OCI-LY1 (cell line): ENCODE measurements around the gene PDZRN3.

Experiments
- H2AFZ ChIP-seq: fragments of 200-600 bp; sonication (generic), shearing (Covaris generic); 2 replicates; pipeline ENCODE4 v1.6.0; 2014; ENCODE audit warnings: antibody characterized with exemption, mild to moderate bottlenecking, low read length
- H3F3A ChIP-seq: fragments of 200-600 bp; sonication (generic), shearing (Covaris generic); 2 replicates; pipeline ENCODE4 v1.6.0; 2014; ENCODE audit warnings: mild to moderate bottlenecking, antibody characterized with exemption, low read length, moderate library complexity; ENCODE audit not compliant: insufficient read depth
- H3K27ac ChIP-seq: fragments of 200-600 bp; sonication (generic); 2 replicates; pipeline ENCODE4 v1.5.1; 2014; ENCODE audit warnings: low read length, mixed run types, mild to moderate bottlenecking, low read depth; ENCODE audit not compliant: poor library complexity, severe bottlenecking
- H3K27me3 ChIP-seq: fragments of 200-600 bp; sonication (generic); 2 replicates; pipeline ENCODE4 v1.6.0; 2014; ENCODE audit warnings: antibody characterized with exemption, mild to moderate bottlenecking, low read length, moderate library complexity; ENCODE audit not compliant: insufficient read depth
- H3K36me3 ChIP-seq: fragments of 200-600 bp; sonication (generic); 2 replicates; pipeline ENCODE4 v1.6.1; 2014; ENCODE audit warnings: mild to moderate bottlenecking, antibody characterized with exemption, low read length, moderate library complexity, mixed read lengths; ENCODE audit not compliant: insufficient read depth
- H3K4me1 ChIP-seq: fragments of 200-600 bp; sonication (generic); 2 replicates; pipeline ENCODE4 v1.5.1; 2014; ENCODE audit warnings: mild to moderate bottlenecking, low read length, moderate library complexity; ENCODE audit not compliant: insufficient read depth, severe bottlenecking
- H3K4me2 ChIP-seq: fragments of 200-600 bp; sonication (generic), shearing (Covaris generic); 2 replicates; pipeline ENCODE4 v1.6.1; 2014; ENCODE audit warnings: low read length
- H3K4me3 ChIP-seq: fragments of 200-600 bp; sonication (generic); 2 replicates; pipeline ENCODE4 v1.5.1; 2014; ENCODE audit warnings: low read length, low read depth, mild to moderate bottlenecking, mixed read lengths; ENCODE audit not compliant: poor library complexity, severe bottlenecking
- H3K79me2 ChIP-seq: fragments of 200-600 bp; shearing (Covaris generic); 2 replicates; pipeline ENCODE4 v1.6.1; 2016; ENCODE audit warnings: mixed run types, low read length, mixed read lengths; ENCODE audit not compliant: insufficient read depth
- H3K9ac ChIP-seq: fragments of 200-600 bp; sonication (generic), shearing (Covaris generic); 2 replicates; pipeline ENCODE4 v1.6.1; 2014; ENCODE audit warnings: mild to moderate bottlenecking, low read length, mixed read lengths
- H3K9me2 ChIP-seq: fragments of 200-600 bp; sonication (generic), shearing (Covaris generic); 2 replicates; pipeline ENCODE4 v1.6.1; 2014; ENCODE audit warnings: low read depth, mild to moderate bottlenecking, low read length, mixed read lengths
- H3K9me3 ChIP-seq: fragments of 200-600 bp; shearing (Covaris generic); 2 replicates; pipeline ENCODE4 v1.6.1; 2014; ENCODE audit warnings: low read length, mixed read lengths
- H4K20me1 ChIP-seq: fragments of 200-600 bp; sonication (generic), shearing (Covaris generic); 2 replicates; pipeline ENCODE4 v1.6.0; 2016; ENCODE audit warnings: mild to moderate bottlenecking, low read length; ENCODE audit not compliant: insufficient read depth
- EZH2 ChIP-seq: fragments of 200-600 bp; sonication (generic), shearing (Covaris generic); IDR thresholded peaks from 2 replicates; pipeline ENCODE4 v1.8.0; 2017; ENCODE audit warnings: borderline replicate concordance, mixed run types, mild to moderate bottlenecking, antibody characterized with exemption, low read length, moderate library complexity, mixed read lengths
- TF ChIP-seq, protein P1 (sequence below): fragments of 200-600 bp; sonication (generic), shearing (Covaris generic); IDR thresholded peaks from 2 replicates; pipeline ENCODE4 v1.5.1; 2017; ENCODE audit warnings: mild to moderate bottlenecking, antibody characterized with exemption, low read length, moderate library complexity, mixed read lengths

PDZRN3 gene

DNA sequence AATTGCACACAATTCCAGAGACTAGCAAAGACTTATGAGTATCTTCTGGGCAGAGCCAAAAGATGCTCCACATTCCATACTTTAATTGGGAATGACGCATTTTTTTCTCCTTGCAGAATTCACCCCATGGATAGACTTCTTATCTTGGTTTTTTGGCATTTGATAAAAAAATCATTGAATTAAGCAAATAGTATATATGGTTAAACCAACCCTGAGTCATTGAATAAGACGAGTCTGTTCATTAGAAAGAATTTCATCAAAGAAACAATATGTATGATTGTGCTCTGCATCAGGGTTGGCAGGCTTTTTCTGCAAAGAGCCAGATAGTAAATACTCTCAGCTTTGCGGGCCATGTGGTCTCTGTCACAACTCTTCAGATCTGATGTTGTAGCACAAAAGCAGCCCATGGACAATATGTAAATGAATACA lies 9.2 kb upstream of the PDZRN3 start:
- Histone ChIP-seq H3K9ac (no peak overlapping the region), H3K4me2 (no peak overlapping the region), H3K27me3 (no peaks in the 10 kb centered on the region; the same call in 1 of the 2 replicates), H3K27ac (no peak overlapping the region), H4K20me1 (no peaks in the 10 kb centered on the region), H3K4me1 (no peaks in the 10 kb centered on the region), H2AFZ (no peak overlapping the region), H3K79me2 (no peaks in the 10 kb centered on the region), H3K9me2 (no peaks in the 10 kb centered on the region), H3K9me3 (no peaks in the 10 kb centered on the region), H3K4me3 (no peak overlapping the region), H3F3A (no peaks in the 10 kb centered on the region), H3K36me3 (no peaks in the 10 kb centered on the region)
- TF ChIP-seq EZH2, result no peak
- TF ChIP-seq, protein P1, sequence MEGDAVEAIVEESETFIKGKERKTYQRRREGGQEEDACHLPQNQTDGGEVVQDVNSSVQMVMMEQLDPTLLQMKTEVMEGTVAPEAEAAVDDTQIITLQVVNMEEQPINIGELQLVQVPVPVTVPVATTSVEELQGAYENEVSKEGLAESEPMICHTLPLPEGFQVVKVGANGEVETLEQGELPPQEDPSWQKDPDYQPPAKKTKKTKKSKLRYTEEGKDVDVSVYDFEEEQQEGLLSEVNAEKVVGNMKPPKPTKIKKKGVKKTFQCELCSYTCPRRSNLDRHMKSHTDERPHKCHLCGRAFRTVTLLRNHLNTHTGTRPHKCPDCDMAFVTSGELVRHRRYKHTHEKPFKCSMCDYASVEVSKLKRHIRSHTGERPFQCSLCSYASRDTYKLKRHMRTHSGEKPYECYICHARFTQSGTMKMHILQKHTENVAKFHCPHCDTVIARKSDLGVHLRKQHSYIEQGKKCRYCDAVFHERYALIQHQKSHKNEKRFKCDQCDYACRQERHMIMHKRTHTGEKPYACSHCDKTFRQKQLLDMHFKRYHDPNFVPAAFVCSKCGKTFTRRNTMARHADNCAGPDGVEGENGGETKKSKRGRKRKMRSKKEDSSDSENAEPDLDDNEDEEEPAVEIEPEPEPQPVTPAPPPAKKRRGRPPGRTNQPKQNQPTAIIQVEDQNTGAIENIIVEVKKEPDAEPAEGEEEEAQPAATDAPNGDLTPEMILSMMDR, result no peak

DNA sequence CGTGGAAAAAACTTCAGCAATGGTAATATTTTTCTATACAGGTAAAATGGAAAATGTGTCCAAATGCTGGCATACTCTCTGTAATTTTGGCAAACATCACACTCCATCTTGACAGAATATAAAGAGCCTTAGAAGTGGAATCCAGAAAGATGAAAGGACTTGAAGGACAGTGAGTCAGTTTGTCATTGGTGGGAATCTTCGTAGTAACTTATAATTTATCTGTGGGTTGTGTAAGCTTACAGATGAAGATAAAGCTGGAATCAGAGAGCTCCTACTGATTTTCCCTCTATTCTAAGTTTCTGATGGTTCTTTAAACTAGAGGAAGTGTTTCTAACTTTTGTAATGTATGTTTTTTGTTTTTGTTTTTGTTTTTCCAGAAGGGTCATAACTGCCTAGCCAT lies 8.7 kb upstream of the PDZRN3 start:
- H3K9me2 ChIP-seq, result no peaks in the 10 kb centered on the region
- H3K36me3 ChIP-seq, result no peaks in the 10 kb centered on the region
- H3K4me1 ChIP-seq, result no peaks in the 10 kb centered on the region
- H4K20me1 ChIP-seq, result no peaks in the 10 kb centered on the region
- H3K9me3 ChIP-seq, result no peaks in the 10 kb centered on the region
- no peak overlapping the region for H3K4me3 ChIP-seq
- no peak overlapping the region for H2AFZ ChIP-seq
- no peak overlapping the region for H3K9ac ChIP-seq
- no peak overlapping the region for H3K4me2 ChIP-seq
- TF ChIP-seq, protein P1, result no peak
- TF ChIP-seq EZH2, result no peak
- no peak overlapping the region for H3K27ac ChIP-seq
- H3F3A ChIP-seq, result no peaks in the 10 kb centered on the region
- H3K79me2 ChIP-seq, result no peaks in the 10 kb centered on the region
- H3K27me3 ChIP-seq, result no peaks in the 10 kb centered on the region; the same call in 1 of the 2 replicates

DNA sequence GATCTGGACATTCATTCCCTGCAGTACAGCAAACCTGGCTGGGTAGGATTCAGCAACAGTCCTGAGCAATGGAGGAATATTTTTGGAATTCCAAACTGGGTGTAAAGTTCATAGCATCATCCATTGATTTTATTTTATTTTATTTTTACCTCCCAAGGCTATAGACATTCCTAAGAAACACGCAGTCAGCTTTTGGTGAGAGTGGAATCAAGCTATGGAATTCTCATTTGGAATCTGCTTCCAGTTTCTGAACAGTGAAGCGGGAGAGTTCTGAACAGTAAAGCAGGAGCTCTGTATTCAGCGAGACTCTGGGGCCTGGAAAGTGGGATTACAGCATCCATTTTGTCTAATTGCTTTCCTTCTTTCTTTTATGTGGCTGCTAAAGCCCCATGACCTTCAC lies 1.4 kb upstream of the PDZRN3 start:
- Histone ChIP-seq H3K4me1 (no peaks in the 10 kb centered on the region), H2AFZ (no peak overlapping the region), H3K9ac (no peak overlapping the region), H3K9me3 (no peaks in the 10 kb centered on the region), H3F3A (no peaks in the 10 kb centered on the region), H3K4me3 (no peak overlapping the region), H3K79me2 (no peaks in the 10 kb centered on the region), H4K20me1 (no peaks in the 10 kb centered on the region), H3K9me2 (no peaks in the 10 kb centered on the region), H3K36me3 (no peaks in the 10 kb centered on the region), H3K27ac (no peak overlapping the region), H3K27me3 (no peaks in the 10 kb centered on the region), H3K4me2 (no peak overlapping the region)
- TF ChIP-seq EZH2, result no peak
- TF ChIP-seq, protein P1, result no peak
